GM23338 (cell line): ENCODE results near the gene STARD13. TPM values are rescaled to one million over a fixed set of nuclear protein-coding genes. Genes with fewer than 3 reads are reported as not detected.

Experiments
- ATAC-seq: fragments of 200-7000 bp; cut with Tn5 transposase; 3 replicates; pipeline ENCODE4 v1.9.1; 2020
- DNase-seq: peaks from one replicate; pipeline ENCODE4 v3.0.0-alpha.2; 2015; ENCODE audit warnings: low spot score
- H2AFZ ChIP-seq: fragments of 200-600 bp; sonication (generic); 2 replicates; pipeline ENCODE4 v1.8.0; 2016; ENCODE audit warnings: antibody characterized with exemption, mild to moderate bottlenecking, moderate library complexity
- H3F3A ChIP-seq: fragments of 200-600 bp; sonication (generic); replicated peaks from 2 replicates; pipeline ENCODE4 v1.8.0; 2017; ENCODE audit warnings: antibody characterized with exemption, mixed run types, low read depth
- H3K27ac ChIP-seq: fragments of 200-600 bp; sonication (generic); 2 replicates; pipeline ENCODE4 v1.6.1; 2016; ENCODE audit warnings: low read depth
- H3K27me3 ChIP-seq: fragments of 200-600 bp; sonication (generic); 2 replicates; pipeline ENCODE4 v1.8.0; 2016; ENCODE audit warnings: mild to moderate bottlenecking, mixed run types, moderate library complexity; ENCODE audit not compliant: insufficient read depth
- H3K36me3 ChIP-seq: fragments of 200-600 bp; sonication (generic); 2 replicates; pipeline ENCODE4 v1.8.0; 2016; ENCODE audit warnings: mild to moderate bottlenecking; ENCODE audit not compliant: insufficient read depth
- H3K4me1 ChIP-seq: fragments of 200-600 bp; sonication (generic); 2 replicates; pipeline ENCODE4 v1.8.0; 2016; ENCODE audit warnings: mild to moderate bottlenecking, moderate library complexity; ENCODE audit not compliant: insufficient read depth
- H3K4me2 ChIP-seq: fragments of 200-600 bp; sonication (generic); 2 replicates; pipeline ENCODE4 v1.7.1; 2017; ENCODE audit warnings: mixed run types
- H3K4me3 ChIP-seq: fragments of 200-600 bp; sonication (generic); 2 replicates; pipeline ENCODE4 v1.6.1; 2016; ENCODE audit warnings: mixed run types
- H3K79me2 ChIP-seq: fragments of 200-600 bp; sonication (generic); replicated peaks from 2 replicates; pipeline ENCODE4 v1.8.0; 2017; ENCODE audit warnings: mild to moderate bottlenecking; ENCODE audit not compliant: insufficient read depth
- H3K9me2 ChIP-seq: fragments of 200-600 bp; sonication (generic); 2 replicates; pipeline ENCODE4 v1.8.0; 2017; ENCODE audit not compliant: insufficient read depth
- H4K20me1 ChIP-seq: fragments of 200-600 bp; sonication (generic); replicated peaks from 2 replicates; pipeline ENCODE4 v1.8.0; 2017; ENCODE audit warnings: mild to moderate bottlenecking; ENCODE audit not compliant: insufficient read depth
- H3K27ac Mint-ChIP-seq: 2 replicates; pipeline ENCODE4 v1.8.0; 2020; ENCODE audit warnings: inconsistent platforms, mild to moderate bottlenecking, moderate library complexity, mixed read lengths
- H3K27me3 Mint-ChIP-seq: 3 replicates; pipeline ENCODE4 v1.8.0; 2022; ENCODE audit warnings: low read depth, mild to moderate bottlenecking, moderate library complexity, mixed read lengths, inconsistent platforms; ENCODE audit not compliant: insufficient read depth, poor library complexity
- H3K36me3 Mint-ChIP-seq: 3 replicates; pipeline ENCODE4 v1.8.0; 2021; ENCODE audit warnings: low read depth, mild to moderate bottlenecking, inconsistent platforms, moderate library complexity, mixed read lengths
- H3K4me1 Mint-ChIP-seq: 3 replicates; pipeline ENCODE4 v1.8.0; 2020; ENCODE audit warnings: mild to moderate bottlenecking, inconsistent platforms, mixed read lengths
- H3K4me3 Mint-ChIP-seq: 3 replicates; pipeline ENCODE4 v1.8.0; 2021; ENCODE audit warnings: moderate library complexity, mild to moderate bottlenecking, inconsistent platforms, mixed read lengths
- H3K9me3 Mint-ChIP-seq: 3 replicates; pipeline ENCODE4 v1.8.0; 2020; ENCODE audit warnings: moderate library complexity, mild to moderate bottlenecking, inconsistent platforms, mixed read lengths
- CREB1 ChIP-seq: fragments of 250-450 bp; sonication (Bioruptor Pico); IDR thresholded peaks from 2 replicates; pipeline ENCODE4 v1.5.0; 2020; ENCODE audit warnings: low read depth, mild to moderate bottlenecking, moderate library complexity
- CTCF ChIP-seq, 2 experiments: fragments of 200-600 bp in 1 of 2; sonication (generic) in 1 of 2; conservative IDR thresholded peaks; 2 replicates each; pipeline versions ENCODE4 v1.5.1 to v1.6.1; 2016 to 2017; ENCODE audit warnings: antibody characterized with exemption in 2 of 2, low read depth in 2 of 2, mild to moderate bottlenecking in 2 of 2, moderate library complexity in 1 of 2
- ETS1 ChIP-seq: IDR thresholded peaks from 2 replicates; pipeline ENCODE4 v1.6.1; 2016; ENCODE audit warnings: antibody characterized with exemption
- JUNB ChIP-seq: IDR thresholded peaks from one replicate; pipeline ENCODE4 v1.6.1; 2016; ENCODE audit warnings: antibody characterized with exemption; ENCODE audit not compliant: unreplicated experiment
- POLR2AphosphoS5 ChIP-seq: IDR thresholded peaks from 2 replicates; pipeline ENCODE4 v1.6.1; 2016; ENCODE audit warnings: antibody characterized with exemption, low read depth
- REST ChIP-seq: IDR thresholded peaks from one replicate; pipeline ENCODE4 v1.6.1; 2018; ENCODE audit warnings: antibody characterized with exemption; ENCODE audit not compliant: unreplicated experiment
- STAT1 ChIP-seq: IDR thresholded peaks from one replicate; pipeline ENCODE4 v1.6.1; 2016; ENCODE audit warnings: antibody characterized with exemption; ENCODE audit not compliant: unreplicated experiment
- ZNF114 ChIP-seq: fragments of 250-450 bp; sonication (Bioruptor Pico); IDR thresholded peaks from 2 replicates; pipeline ENCODE4 v1.5.0; 2020; ENCODE audit warnings: mild to moderate bottlenecking, moderate library complexity
- ZNF331 ChIP-seq: fragments of 250-450 bp; sonication (Bioruptor Pico); IDR thresholded peaks from 2 replicates; pipeline ENCODE4 v1.5.0; 2020; ENCODE audit warnings: low read depth, mild to moderate bottlenecking, moderate library complexity
- polyA plus RNA-seq: library from polyadenylated mRNA; unstranded; fragments of >200 nt; fragmentation: Nextera tagmentation; extraction: Ambion mirVana; gene quantifications from 2 replicates; pipeline ENCODE4 v1.2.1, GENCODE V29; 2016
- total RNA-seq: library from RNA; depleted of rRNA; stranded (reverse); fragments of >200 nt; shearing (Covaris generic); gene quantifications from 2 replicates; pipeline ENCODE4 v1.2.3, GENCODE V29; 2014

Gene STARD13
- total and polyA plus RNA-seq, 2 experiments from 2014 or later: 3.2 to 5.2 TPM

- 0 out of 2 replicates have a peak, but pooled peaks cover 3% of the 10 kb centered on the region for H3K9me2 ChIP-seq
- Mint-ChIP-seq H3K36me3 (no peaks in the 10 kb centered on the region), H3K4me1 (no peaks in the 10 kb centered on the region), H3K4me3 (no peak overlapping the region), H3K27ac (no peak overlapping the region), H3K9me3 (no peaks in the 10 kb centered on the region), H3K27me3 (peaks cover 13% of the 10 kb centered on the region)
- H3K36me3 ChIP-seq: no peaks in the 10 kb centered on the region
- H3K27me3 ChIP-seq: no peaks in the 10 kb centered on the region
- H2AFZ ChIP-seq: no peak overlapping the region
- no peak overlapping the region for H3K4me2 ChIP-seq
- no peaks in the 10 kb centered on the region for H4K20me1 ChIP-seq
- H3K79me2 ChIP-seq: no peaks in the 10 kb centered on the region
- no peak overlapping the region for H3K27ac ChIP-seq
- DNase-seq (no peak), ATAC-seq (no peak)
- H3K4me3 ChIP-seq: no peak overlapping the region
- no peaks in the 10 kb centered on the region for H3F3A ChIP-seq
- TF ChIP-seq CREB1 (no peak), ETS1 (no peak), REST (no peak), CTCF (conservative IDR thresholded peaks at IDR 0.05; ENCODE audit: low read depth in 2 of 2) (no peak), JUNB (no peak), ZNF114 (CRISPR knock-in tag) (no peak), STAT1 (no peak), ZNF331 (CRISPR knock-in tag) (no peak), POLR2AphosphoS5 (no peak)
- H3K4me1 ChIP-seq: no peaks in the 10 kb centered on the region
These were observed 226.7 kb downstream of the STARD13 start for GRCh38 chr13:33058776-33059327.
